Uterus (tissue), 4 donors: ENCODE measurements around the gene ADGB. TPM values are rescaled to one million over a fixed set of nuclear protein-coding genes. Genes with fewer than 3 reads are reported as not detected.

Experiments
- DNase-seq, 2 donors: peaks; one replicate each; pipeline ENCODE4 v3.0.0-alpha.2; 2019 to 2020
- H3K27ac ChIP-seq, 2 donors: fragments of 200-600 bp; sonication (generic); 1 replicate in 1 of 2; 2 replicates in 1 of 2; pipeline ENCODE4 v1.5.1; 2016 to 2018
- H3K27me3 ChIP-seq, 2 donors: fragments of 200-600 bp; sonication (generic); one replicate each; pipeline ENCODE4 v1.5.1; 2018 to 2019; ENCODE audit warnings: control low read depth in 1 of 2
- H3K36me3 ChIP-seq, 2 donors: fragments of 200-600 bp; sonication (generic); one replicate each; pipeline ENCODE4 v1.5.1; 2019; ENCODE audit warnings: control low read depth in 1 of 2
- H3K4me1 ChIP-seq, 2 donors: fragments of 200-600 bp; sonication (generic); one replicate each; pipeline ENCODE4 v1.5.1; 2018 to 2019; ENCODE audit warnings: control low read depth in 1 of 2
- H3K4me3 ChIP-seq, 2 donors: fragments of 200-600 bp; sonication (generic); 1 replicate in 1 of 2; 2 replicates in 1 of 2; pipeline ENCODE4 v1.5.1; 2018 to 2019; ENCODE audit warnings: mild to moderate bottlenecking in 1 of 2
- H3K9me3 ChIP-seq, 2 donors: fragments of 200-600 bp; sonication (generic); one replicate each; pipeline ENCODE4 v1.5.1; 2019; ENCODE audit warnings: control low read depth in 1 of 2
- POLR2A ChIP-seq, 2 donors: fragments of 450-650 bp; IDR thresholded peaks; one replicate each; pipeline ENCODE4 v1.6.1; 2016; ENCODE audit warnings: antibody characterized with exemption in 2 of 2, mild to moderate bottlenecking in 1 of 2, moderate library complexity in 1 of 2
- intact Hi-C: fragments of 100-400 bp; cut with DNase I; formaldehyde crosslinking; loops from one replicate; pipeline ENCODE4 v1.15.1; 2023; ENCODE audit warnings: low total_unique reads
- total RNA-seq, 4 donors: library from RNA; depleted of rRNA in 3 of 4; stranded (reverse); fragments of >200 nt in 3 of 4; gene quantifications; one replicate each; pipeline versions ENCODE4 v1.1.0 to v1.2.4, GENCODE V29; 2014 to 2023
- TF ChIP-seq, protein P1 (sequence below), 4 experiments: fragments of 200-600 bp in 2 of 4; fragments of 450-650 bp in 2 of 4; sonication (generic) in 2 of 4; IDR thresholded peaks; one replicate each; pipeline ENCODE4 v1.5.1; 2016 to 2019; ENCODE audit warnings: antibody characterized with exemption in 4 of 4, mild to moderate bottlenecking in 2 of 4, moderate library complexity in 1 of 4
- donor health status: DM: yes; HTN: yes; CAD: no.

The ADGB gene
- total RNA-seq, 4 donors from 2014 or later = 1.9 to 7.7 TPM; not detected in 2

DNA sequence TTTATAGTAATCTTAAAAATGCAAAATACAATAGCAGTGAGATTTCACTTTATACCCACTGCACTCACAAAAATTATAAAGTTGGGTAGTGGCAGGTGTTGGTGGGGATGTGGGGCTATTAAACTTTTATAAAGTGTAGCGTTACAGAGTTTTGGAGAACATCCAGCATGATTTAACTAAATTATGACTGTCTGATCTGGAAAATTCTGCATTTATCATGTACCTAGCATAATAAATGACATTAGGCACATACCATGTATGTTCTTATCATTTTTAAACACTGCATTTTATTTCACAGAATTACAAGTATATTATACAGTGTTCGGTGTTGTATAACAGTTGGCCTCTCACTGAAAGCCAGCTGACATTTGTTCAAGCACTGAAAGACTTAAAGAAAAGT, 169.9 kb downstream of the ADGB start:
- no peak for TF ChIP-seq POLR2A (IDR thresholded peaks at IDR 0.05)
- TF ChIP-seq, protein P1, sequence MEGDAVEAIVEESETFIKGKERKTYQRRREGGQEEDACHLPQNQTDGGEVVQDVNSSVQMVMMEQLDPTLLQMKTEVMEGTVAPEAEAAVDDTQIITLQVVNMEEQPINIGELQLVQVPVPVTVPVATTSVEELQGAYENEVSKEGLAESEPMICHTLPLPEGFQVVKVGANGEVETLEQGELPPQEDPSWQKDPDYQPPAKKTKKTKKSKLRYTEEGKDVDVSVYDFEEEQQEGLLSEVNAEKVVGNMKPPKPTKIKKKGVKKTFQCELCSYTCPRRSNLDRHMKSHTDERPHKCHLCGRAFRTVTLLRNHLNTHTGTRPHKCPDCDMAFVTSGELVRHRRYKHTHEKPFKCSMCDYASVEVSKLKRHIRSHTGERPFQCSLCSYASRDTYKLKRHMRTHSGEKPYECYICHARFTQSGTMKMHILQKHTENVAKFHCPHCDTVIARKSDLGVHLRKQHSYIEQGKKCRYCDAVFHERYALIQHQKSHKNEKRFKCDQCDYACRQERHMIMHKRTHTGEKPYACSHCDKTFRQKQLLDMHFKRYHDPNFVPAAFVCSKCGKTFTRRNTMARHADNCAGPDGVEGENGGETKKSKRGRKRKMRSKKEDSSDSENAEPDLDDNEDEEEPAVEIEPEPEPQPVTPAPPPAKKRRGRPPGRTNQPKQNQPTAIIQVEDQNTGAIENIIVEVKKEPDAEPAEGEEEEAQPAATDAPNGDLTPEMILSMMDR (IDR thresholded peaks at IDR 0.05) = no peak
- Histone ChIP-seq H3K4me1 (no peaks in the 10 kb centered on the region), H3K36me3 (no peaks in the 10 kb centered on the region), H3K27me3 (no peaks in the 10 kb centered on the region), H3K27ac (no peak overlapping the region), H3K9me3 (no peaks in the 10 kb centered on the region), H3K4me3 (no peak overlapping the region)
- no peak for DNase-seq
- intact Hi-C loops = no loop called here

DNA sequence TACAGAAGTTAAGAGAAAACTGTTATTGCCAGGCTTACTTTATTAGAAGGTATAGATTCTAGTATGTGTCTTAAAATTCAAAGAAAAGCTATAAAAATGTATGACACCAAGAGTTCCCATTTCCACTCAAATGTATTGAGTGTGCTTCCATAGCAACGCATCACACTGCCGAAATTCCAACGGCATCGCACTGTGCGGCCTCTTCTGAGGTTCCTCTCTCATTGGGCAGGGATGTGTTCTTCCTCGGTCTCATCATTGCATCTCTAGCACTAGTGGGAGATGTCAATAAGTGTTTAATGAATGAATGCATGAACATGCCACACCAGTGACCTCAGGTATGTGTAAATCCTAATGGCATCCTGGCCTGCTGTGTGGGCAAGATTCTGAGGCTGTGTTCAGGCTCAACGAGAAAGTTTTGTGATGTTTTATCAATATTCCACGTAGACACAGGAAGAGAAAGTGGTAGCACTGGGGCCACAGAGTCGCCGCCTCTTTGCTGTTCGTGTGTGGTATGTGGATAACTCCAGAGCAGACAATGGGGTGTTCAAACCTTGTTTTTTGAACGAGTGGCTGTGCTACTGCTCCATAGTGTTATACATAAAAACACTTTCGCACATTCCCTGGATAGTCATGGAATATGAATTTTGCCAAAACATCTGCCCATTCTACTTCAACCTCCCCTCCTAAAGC, 171.6 kb downstream of the ADGB start:
- TF ChIP-seq POLR2A (IDR thresholded peaks at IDR 0.05) = no peak
- TF ChIP-seq, protein P1 (IDR thresholded peaks at IDR 0.05) = no peak
- intact Hi-C loops = no loop called here
- Histone ChIP-seq H3K36me3 (no peaks in the 10 kb centered on the region), H3K9me3 (no peaks in the 10 kb centered on the region), H3K4me3 (no peak overlapping the region), H3K27me3 (no peaks in the 10 kb centered on the region), H3K4me1 (no peaks in the 10 kb centered on the region), H3K27ac (no peak overlapping the region)
- DNase-seq = no peak

DNA sequence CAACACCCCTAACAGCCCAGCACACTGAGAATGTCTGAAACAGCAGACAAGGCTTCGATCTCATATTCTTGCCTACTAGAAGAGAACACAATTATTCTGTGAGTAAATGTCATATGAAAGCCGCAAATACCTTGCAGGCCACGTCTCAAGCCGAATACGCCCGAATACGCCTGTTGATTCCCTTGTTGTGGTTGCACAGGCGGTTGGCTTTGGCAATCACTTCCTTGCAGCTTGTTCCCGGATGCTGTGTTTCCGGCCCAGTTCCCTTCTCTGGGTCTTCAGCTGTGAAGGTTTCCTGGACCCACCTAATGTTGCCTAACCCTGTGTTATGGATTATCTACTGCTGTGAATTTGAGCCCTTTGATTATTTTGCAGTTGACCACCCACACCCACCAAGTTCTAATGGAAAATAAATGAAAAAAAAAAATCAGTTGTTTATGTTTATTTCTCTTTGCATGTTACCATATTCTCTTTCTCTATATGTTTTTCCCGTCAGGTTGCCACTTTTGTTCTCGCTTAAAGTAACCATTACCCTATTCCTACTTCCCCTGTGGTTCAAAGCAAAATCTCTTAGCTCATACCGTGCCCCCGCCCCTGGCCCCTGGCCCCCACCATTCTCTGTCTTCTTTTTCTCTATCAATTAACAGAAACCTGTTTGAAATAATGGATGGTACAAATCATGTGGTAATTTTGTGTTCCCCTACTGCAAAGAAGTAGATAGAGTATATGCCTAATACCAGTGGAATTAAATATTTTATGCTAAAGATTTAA, 172.4 kb downstream of the ADGB start:
- TF ChIP-seq POLR2A (IDR thresholded peaks at IDR 0.05) = no peak
- TF ChIP-seq, protein P1 (IDR thresholded peaks at IDR 0.05) = no peak
- no peak overlapping the region for H3K27ac ChIP-seq
- H3K4me1 ChIP-seq = no peaks in the 10 kb centered on the region
- intact Hi-C loops = no loop called here
- DNase-seq = peak in 1 of 2 donors; percentile 60
- H3K4me3 ChIP-seq = no peak overlapping the region
- no peaks in the 10 kb centered on the region for H3K36me3 ChIP-seq
- no peaks in the 10 kb centered on the region for H3K9me3 ChIP-seq
- no peaks in the 10 kb centered on the region for H3K27me3 ChIP-seq

DNA sequence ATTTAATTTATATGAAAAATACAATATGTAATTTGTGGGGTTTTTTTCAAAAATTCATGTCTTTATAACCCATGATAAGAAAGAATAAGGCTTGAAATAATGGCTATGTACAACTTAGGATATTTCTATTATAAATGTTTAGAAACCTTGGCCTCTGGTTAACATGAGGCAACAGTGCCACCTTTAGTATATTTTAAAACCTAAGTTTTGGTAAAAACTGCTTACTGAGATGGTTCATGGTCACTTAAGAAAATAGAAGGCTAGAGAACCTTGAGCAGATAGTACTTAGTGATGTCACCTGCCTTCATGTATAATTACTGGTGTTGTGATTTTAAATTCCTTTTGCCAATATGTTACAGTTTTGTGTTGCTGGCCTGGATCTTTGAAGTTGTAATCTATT, 176.4 kb downstream of the ADGB start:
- Histone ChIP-seq H3K4me1 (no peaks in the 10 kb centered on the region), H3K4me3 (no peak overlapping the region), H3K27me3 (no peaks in the 10 kb centered on the region), H3K27ac (no peak overlapping the region), H3K9me3 (no peaks in the 10 kb centered on the region), H3K36me3 (no peaks in the 10 kb centered on the region)
- DNase-seq = no peak
- TF ChIP-seq, protein P1 (IDR thresholded peaks at IDR 0.05) = no peak
- no peak for TF ChIP-seq POLR2A (IDR thresholded peaks at IDR 0.05)
- intact Hi-C loops = no loop called here

DNA sequence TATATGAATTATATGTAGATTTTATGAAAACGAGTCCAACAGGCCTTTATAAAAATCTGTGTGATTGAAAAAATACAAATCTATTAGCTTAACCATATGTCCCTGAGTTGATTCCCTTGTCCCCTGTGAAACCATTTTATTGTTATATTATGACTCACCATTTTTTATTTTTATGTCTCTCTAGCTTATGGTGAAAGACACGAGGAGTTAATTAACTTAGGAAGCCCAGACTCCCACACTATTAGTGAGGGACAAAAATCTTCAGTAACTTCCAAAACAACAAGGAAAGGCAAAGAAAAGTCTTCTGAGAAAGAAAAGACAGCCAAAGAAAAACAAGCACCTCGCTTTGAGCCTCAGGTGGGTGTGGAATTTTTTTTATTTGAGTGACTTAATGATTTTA, 183.1 kb downstream of the ADGB start:
- Histone ChIP-seq H3K4me1 (no peaks in the 10 kb centered on the region), H3K36me3 (no peaks in the 10 kb centered on the region), H3K27ac (no peak overlapping the region), H3K9me3 (no peaks in the 10 kb centered on the region), H3K4me3 (no peak overlapping the region), H3K27me3 (no peaks in the 10 kb centered on the region)
- no peak for TF ChIP-seq POLR2A (IDR thresholded peaks at IDR 0.05)
- TF ChIP-seq, protein P1 (IDR thresholded peaks at IDR 0.05) = no peak
- DNase-seq = no peak
- intact Hi-C loops = no loop called here
